Hematopoietic multipotent progenitor cell treated with erythropoietin and hydrocortisone succinate and interleukin-3 and kit ligand, for 6 days (in vitro differentiated cells): ENCODE measurements around the gene FAM181A.

Experiments
- DNase-seq: peaks from one replicate; pipeline ENCODE4 v3.0.0-alpha.2; 2015

FAM181A gene

DNA sequence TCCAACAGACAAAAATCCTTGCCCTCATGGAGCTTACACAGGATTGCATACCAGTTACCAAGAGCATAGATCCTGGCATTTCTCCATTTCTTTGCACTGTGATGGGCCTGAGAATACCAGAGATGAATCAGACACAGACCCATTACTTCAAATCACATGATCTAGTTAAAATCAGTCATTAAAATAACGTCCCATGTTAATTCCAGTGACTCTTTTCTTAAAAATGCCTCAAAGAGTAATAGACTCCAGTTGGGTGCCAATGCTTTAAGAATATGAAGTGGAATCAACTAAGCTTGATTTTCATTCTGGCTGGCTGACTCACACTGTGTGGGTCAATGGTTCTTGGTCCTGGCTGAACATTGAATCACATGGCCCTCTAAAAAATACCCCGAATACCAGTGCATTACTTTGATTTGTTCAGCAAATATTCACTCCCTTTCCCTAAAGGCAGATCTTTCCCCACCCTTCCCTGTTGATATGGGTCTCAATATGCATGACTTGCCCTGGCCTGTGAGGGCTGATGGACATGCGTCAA, 38.2 kb downstream of the FAM181A start:
- DNase-seq, result no peak

DNA sequence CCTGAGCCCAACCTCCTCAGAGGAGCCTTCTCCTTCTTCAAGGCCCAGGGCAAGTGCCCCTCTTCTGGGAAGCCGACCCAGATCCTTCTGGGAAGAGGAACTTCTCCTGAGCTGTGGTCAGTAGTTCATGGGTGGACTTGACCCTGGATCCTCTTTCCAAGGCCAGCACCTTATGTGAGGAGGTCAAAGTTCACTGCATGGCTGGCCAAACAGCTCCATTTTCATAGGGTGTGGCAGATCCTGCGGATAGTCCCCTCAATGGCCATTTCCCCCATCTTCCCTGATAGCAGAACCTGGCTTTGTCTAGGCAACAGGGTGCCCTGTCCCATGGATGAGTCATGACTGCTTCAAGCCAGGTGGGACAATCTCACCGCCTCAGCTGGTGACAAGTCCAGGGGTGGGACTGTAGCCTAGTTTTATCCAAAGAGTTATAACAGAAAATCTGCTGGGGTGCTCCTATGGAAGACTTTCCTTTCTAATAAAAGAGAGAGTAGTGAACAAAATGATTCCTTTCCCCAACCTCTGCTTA, 38.9 kb downstream of the FAM181A start:
- no peak for DNase-seq

DNA sequence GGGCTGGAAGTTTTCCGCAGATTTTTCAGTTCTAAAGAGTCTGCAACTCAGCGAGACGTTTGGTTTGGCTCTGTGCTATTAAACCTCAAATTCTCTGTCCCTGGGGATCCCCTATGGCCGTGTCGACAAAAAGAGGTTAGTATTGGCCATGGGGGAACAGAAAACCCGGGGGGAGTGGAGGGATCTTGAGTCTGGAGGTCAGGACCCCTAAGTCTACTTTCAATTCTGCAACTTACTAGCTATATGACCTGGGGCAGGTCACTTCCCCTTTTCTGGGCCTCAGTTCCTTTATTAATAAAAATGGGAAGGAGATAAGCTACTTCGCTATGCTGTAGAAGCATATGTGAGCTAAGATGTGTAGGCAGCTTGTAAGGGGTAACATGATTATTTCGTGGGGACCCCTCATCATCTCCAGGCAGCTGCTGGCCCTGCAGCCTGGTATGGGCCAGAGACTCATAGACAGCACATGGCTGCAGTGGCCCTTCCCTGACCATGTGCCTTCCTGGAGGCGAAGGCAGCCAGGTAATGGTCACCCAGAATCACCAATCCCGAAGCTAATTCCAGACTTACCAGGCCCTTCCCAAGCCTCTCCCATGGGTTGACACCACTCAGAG, 40.6 kb downstream of the FAM181A start:
- peak; percentile 49 for DNase-seq

DNA sequence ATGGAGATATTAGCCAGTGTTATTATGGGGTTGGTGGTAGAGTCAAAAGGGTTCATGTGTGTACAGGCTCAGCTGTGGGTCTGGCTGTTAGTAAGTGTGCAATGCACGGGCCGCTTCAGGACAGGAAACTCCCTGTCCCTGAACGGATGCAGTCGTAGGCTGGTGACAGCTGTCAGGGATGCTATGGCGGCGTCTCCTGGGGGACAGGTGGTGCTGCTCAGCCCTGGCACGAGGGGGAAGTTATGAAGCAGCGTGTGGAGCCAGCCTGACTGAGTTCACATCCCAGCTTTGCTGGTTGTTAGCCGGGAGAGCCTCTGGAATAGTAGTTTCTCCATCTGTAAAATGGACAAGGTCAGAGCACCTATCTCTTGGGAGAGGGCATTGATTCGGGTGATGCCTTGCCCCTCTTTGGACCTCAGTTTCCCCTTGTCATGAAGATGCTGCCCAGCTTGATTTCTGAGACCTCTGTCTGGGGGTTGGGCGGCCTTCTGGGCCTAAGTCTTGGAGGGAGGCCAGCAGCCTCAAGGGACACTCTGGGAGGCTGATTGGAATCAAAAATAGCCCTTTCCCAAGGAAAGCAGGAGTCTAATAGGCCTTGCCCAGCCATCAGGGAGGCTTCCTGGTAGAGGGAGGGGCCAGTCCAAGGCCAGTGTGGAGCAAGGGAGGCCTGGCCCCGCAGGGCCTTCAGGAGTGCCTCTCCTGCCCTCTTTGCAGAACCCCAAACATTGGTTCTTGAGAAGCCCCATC, 42.1 kb downstream of the FAM181A start:
- no peak for DNase-seq

DNA sequence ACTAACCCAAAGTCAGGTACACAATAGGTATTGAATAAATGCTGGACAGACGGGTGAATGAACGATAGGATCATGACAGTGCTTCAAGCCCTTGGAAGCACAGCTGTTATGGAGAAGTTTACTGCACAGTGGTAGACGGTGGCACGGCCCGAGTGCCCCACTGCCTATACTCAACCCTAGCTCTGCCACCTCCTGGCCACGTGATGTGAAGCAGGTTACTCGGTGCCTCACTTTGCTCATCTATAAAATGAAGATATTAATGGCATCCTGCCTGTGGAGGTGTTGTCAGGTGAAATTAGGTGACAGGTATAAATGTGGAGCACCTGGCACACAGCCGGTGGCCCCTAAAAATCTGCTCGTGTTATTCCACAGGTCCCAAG, 43.4 kb downstream of the FAM181A start:
- DNase-seq, result peak; percentile 68

DNA sequence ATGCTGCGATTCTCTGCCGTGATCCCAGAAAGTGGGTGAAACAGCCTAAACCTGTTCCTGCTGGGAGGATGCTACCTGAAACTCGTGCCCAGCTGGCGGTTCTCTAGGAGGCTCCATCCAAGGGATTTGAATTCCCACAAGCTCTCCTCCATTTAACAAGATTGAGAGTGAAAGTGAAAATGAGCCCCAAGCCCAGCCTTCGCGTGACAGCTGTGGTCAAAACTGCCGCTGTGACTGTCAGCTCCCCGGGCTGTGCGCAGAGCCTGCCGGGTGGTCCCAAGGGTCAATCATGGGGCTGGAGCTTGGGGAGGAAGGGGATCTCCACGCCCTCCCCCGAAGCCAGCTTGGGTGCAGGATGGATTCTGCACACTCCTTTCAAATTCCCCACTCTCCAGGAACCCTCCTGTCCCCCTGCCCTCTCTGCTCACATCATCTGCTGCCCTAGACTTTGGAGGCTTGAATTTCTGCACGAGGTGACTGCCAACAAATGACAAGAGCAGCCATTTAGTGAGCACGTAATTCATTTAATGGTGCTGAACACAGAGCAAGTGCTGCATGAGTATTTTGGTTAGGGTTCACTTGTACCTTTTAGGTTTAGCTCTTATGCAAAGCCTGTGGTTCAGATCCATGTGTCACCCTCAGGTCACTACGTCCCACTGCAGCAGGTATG, 44.0 kb downstream of the FAM181A start:
- DNase-seq, result no peak

DNA sequence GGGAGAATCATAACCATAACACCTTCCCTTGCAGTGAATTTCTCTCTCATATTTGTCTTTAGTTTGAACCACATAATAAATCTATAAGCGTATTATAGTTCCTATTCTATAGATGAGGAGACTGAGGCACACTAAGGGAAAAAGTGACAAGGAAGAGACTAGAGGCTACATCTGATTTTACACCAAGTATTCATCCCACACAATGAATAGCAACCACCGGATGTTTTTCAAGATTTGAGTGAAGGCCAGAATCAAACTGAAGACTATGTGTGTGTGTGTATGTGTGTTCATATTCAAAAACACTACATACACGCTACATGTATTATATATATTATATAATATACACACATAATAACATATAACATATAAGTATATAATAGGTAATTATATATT, 44.5 kb downstream of the FAM181A start:
- no peak for DNase-seq

DNA sequence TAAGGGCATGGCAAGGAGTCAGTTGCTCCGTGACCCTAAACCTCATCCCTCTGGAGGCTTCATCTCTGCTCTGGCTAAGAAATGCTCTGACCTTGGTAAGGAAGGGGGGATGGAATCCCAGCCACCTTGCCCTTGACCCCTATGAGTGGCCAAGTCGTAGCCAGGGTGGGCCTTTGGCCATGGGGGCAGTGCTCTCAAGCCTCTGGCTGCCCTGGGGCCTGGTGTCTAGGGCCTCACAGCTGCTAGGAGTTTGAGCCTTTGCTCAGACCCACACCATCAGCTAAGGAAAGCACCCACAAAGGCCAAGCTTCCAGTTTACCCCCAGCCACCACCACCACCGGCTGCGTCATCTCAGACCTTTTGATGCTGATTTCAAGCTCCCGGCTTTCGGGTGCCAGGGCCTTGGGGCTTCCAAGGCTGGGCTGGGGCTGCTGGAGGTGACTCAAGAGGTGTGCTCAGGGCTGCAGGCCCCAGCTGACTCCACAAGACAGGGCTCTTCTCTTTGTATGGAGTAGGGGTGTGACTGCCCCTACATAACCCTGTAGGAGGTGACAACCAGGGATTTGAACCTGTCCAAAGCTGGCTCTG, 45.6 kb downstream of the FAM181A start:
- DNase-seq, result no peak

DNA sequence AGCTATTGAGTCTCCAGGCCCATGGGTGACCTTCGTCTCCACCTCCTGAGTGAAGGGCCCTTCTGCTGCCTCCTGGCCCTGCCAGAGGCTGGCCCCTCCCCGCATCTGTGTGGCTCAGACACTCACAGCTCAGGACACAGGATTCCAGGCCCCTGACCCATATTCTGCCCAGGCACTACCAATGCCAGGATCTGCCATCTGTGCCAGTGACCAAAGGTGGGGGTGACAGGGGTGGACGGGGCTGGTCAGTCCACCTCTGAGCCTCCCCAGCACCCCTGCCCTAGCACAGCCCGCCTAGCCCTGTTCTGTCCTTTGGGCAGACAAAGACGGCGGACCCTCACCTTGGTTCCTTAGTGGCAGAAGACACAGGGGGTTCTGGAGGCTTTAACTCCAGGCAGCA, 46.5 kb downstream of the FAM181A start:
- no peak for DNase-seq

DNA sequence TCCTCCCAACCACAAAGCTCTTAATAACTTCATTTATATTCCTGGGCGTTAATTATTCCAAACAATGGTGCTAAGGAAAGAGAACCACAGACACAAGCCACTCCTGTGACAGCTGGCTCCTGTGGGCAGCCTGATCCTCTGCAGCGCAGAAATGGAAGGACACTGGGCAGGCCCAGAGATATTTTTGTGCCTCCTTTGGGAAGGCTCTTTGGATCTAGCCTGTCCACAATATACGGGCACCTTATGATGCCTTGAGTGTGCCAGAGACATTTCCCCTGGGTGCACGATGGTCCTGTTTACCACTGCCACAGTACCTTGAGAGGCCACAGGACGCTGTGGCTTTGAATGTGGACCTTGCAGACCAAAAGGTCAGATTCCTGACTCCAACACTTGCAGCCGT, 47.2 kb downstream of the FAM181A start:
- DNase-seq, result no peak

DNA sequence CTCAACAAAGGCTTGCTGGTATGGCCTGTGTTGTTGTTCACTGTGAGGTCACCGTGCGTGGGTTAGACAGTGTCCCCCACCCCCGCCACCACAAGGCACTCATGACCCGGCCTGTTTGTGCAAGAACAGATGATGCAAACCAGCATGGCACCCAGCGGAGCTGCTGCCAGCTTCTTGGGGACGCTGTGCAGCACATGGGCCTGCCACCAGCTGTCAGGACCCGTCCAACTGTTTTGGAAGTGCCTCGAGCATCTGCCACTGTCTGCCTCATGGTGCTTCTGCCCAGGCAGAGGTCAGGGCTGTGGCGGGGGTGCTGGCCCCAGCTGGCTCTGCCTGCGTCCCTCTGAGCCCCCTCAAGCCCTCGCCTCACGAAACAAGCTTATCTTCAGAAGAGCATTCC, 47.7 kb downstream of the FAM181A start:
- peak; percentile 31 for DNase-seq

DNA sequence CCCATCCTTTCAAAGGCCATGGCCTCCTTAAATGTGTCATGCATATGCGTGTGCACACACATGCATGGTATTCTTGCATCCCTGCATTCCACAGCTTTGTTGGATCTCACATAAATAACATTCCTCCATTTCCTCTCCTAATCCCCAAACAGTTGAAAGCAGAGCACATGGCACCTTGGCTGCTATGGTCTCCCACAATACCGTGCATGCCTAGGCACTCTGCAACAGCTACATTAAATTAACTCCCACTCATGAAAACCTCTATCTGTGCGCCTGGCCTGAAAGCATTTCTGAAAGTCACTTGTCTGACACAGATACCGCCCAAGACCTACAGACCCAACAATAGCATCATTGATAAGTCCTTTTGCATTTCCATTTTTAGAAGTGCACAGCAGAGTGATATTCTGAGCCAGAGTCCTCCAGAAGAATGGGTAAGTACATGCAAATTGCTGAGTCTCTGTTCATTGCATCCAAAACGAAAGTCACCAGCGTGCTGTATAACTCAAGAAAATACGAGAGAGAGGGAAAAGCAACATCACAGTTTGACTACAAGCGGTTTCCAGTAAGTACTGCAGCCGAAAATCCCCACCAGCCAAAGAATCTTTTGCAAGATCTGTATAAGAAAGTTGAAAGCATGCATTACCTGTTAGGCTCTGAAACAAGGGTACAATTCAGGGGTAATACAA, 48.8 kb downstream of the FAM181A start:
- no peak for DNase-seq

DNA sequence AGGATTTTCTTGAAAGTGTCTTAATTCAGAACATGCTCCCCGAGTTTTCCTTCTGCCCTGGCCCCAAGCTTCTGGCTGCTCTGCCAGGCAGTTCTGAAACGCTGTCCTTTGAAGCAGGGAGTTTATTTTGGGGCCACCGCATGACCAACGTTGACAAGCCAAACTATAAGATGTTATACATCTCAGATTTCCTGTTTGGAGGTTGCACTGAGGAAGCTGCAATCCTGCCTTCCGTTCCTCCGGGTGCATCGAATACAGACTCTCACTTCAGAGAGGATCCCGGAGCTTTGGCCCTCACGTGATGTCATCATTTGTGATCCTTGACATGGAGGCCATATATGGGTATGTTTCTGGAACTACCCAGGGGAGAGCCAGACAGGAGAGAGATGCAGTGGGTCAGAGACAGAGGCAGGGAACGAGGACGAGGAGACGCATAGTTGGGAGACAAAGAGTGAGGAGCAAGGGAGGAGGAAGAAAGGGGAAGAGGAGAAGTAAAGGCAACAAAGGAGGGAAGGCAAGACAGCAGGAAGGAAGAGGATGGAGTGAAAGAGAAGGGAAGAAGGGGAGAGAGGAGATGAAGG, 49.4 kb downstream of the FAM181A start, which contains the start of gene ASB2:
ASB2 (minus strand) TSS at position 94 of the 581 bp plus-strand sequence. CDS start 12,031 bp downstream, outside the sequence.
- DNase-seq, result no peak

DNA sequence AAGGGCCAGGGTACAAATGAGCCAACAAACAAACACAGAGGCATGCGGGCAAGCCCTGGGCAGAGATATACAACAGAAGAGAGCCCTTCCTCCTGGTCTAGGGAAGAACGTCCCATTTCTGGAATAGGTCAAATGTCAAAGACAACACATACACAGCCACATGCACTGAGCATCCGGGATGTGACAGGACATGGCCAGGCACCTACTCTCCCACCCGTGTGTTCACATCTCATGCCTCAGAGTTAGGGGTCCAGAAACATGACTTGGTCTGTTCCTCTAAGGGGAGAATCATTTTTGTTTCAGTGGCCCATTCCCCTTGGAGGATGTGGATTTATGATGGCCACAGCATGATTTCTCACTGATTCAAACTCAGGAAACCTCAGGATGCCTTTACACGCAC, 50.0 kb downstream of the FAM181A start:
- DNase-seq, result no peak

DNA sequence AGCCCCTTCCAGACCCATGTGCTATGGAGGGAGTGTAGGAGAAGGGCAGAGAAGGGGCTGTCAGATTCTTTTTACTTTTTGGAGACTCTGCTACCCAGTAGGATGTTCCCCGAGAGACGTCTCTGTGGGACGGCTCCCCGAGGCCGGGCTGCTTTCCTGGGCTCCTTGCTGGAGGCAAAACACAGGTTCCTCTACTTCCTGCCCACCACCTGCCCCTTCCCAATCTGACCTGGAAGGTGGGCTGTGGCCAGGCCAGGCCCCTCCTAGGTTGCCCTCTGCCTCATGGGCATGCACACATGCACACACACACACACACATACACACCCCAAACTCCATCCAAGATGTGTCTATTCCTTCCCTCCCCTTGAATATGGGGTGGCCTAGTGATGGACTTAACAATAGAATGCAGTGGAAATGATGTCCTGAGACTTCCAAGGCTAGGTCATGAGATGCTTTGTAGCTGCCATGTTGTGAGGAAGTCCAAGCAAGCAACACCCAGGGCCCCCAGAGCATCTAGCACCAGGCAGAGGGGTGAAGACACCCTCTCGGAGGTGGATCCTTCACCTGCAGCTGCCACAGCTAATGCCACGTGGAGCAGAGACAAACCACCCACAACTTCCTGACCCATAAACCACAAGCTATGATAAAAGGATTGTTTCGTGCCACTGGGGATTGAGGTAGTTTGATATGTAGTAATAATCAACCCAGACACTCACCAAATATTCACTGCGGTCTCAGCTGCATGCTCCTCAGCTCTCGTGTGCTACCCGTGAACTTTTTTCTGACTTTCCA, 50.8 kb downstream of the FAM181A start:
- peak; percentile 48 for DNase-seq

DNA sequence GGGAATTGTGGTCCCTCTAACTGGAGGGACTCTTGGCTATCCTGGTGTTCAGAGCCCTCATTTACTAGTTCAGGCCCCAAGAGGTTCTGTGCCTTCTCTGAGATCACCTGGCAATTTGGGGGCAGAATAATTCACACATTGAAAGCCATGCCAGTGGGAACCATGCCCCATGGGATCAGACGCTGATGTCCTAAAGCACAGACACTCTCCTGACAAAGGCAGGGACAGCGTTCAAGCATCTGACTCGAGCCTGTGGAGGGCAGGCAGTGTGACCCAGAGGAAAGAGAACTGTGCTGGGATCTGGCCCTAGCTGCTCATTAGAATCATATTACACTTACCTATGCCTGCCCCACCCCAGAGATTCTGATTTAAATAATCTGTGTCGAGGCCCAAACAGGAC, 51.6 kb downstream of the FAM181A start:
- DNase-seq, result no peak
